Bronchial smooth muscle cell (primary cell): ENCODE results near the gene SLC35G3. TPM values are rescaled to one million over a fixed set of nuclear protein-coding genes. Genes with fewer than 3 reads are reported as not detected.

Experiments used
- total RNA-seq: library from RNA; depleted of rRNA; stranded (reverse); fragments of >200 nt; gene quantifications from 2 replicates; pipeline ENCODE4 v1.2.1, GENCODE V29; 2014

SLC35G3 gene
- not detected in 2 replicates for total RNA-seq

GRCh38 chr17:35194001-35194400 lies at the start of gene SLC35G3:
TSS of gene SLC35G3 (minus strand) at chr17:35194393. CDS start at chr17:35194307, 86 bp downstream.

GRCh38 chr17:35242805-35243560 lies 48.8 kb upstream of the SLC35G3 start, which contains the start of gene SLFN5:
TSS of gene SLFN5 (plus strand) at chr17:35243072. CDS start at chr17:35258691, 15,619 bp downstream.

GRCh38 chr17:35147375-35147905 lies 46.8 kb downstream of the SLC35G3 start, which contains the start of gene UNC45B:
TSS of gene UNC45B (plus strand) at chr17:35147817. CDS start at chr17:35148264, 447 bp downstream.

Other genes starting within 250 kb of the SLC35G3 start
- gene CCT6B, start 232.9 kb downstream of the SLC35G3 start, total RNA-seq: 1.5 and 4.1 TPM in 2 replicates
- gene ZNF830, start 232.9 kb downstream of the SLC35G3 start, total RNA-seq: 15.3 and 19.8 TPM in 2 replicates
- gene LIG3, start 213.9 kb downstream of the SLC35G3 start, total RNA-seq: 25.5 and 36.3 TPM in 2 replicates
- 8.2 and 10.2 TPM in 2 replicates for gene RFFL, start 130.7 kb downstream of the SLC35G3 start, total RNA-seq
- 12.5 and 15.0 TPM in 2 replicates for gene RAD51D, start 74.5 kb downstream of the SLC35G3 start, total RNA-seq
- not detected in 2 replicates for gene FNDC8, start 72.8 kb downstream of the SLC35G3 start, total RNA-seq
- gene NLE1, start 52.1 kb downstream of the SLC35G3 start, total RNA-seq: 17.8 and 20.5 TPM in 2 replicates
- under 0.01 TPM in 1 of 2 replicates, not detected in the other for gene UNC45B, start 46.6 kb downstream of the SLC35G3 start, total RNA-seq
- gene SLFN5, start 48.7 kb upstream of the SLC35G3 start, total RNA-seq: 78.2 and 112 TPM in 2 replicates
- gene SLFN11, start 179.2 kb upstream of the SLC35G3 start, total RNA-seq: 35.1 and 51.2 TPM in 2 replicates
- gene SLFN12, start 238.1 kb upstream of the SLC35G3 start, total RNA-seq: 16.7 and 32.0 TPM in 2 replicates